H9 (cell line): ENCODE results near the gene R3HDM2. TPM values are rescaled to one million over a fixed set of nuclear protein-coding genes. Genes with fewer than 3 reads are reported as not detected.

Experiments
- DNase-seq: peaks from one replicate; pipeline ENCODE4 v3.0.0-alpha.2; 2017
- H2AFZ ChIP-seq: one replicate; pipeline ENCODE4 v1.6.1; 2013; ENCODE audit warnings: mild to moderate bottlenecking, low read length, control low read depth, moderate library complexity
- H2AK5ac ChIP-seq: 2 replicates; pipeline ENCODE4 v1.6.1; 2013; ENCODE audit warnings: low read length, control low read depth, mixed read lengths; ENCODE audit not compliant: insufficient read length
- H2BK120ac ChIP-seq: one replicate; pipeline ENCODE4 v1.6.1; 2013; ENCODE audit warnings: low read depth, mild to moderate bottlenecking, low read length, control low read depth, inconsistent platforms; ENCODE audit not compliant: poor library complexity, severe bottlenecking
- H2BK12ac ChIP-seq: 2 replicates; pipeline ENCODE4 v1.6.1; 2013; ENCODE audit warnings: low read length, control low read depth, mixed read lengths, low read depth; ENCODE audit not compliant: insufficient read length
- H2BK15ac ChIP-seq: 2 replicates; pipeline ENCODE4 v1.6.1; 2013; ENCODE audit warnings: low read depth, low read length, control low read depth
- H2BK20ac ChIP-seq: one replicate; pipeline ENCODE4 v1.6.1; 2013; ENCODE audit warnings: low read depth, mild to moderate bottlenecking, low read length, control low read depth, inconsistent platforms; ENCODE audit not compliant: poor library complexity, severe bottlenecking
- H2BK5ac ChIP-seq: 2 replicates; pipeline ENCODE4 v1.6.1; 2013; ENCODE audit warnings: low read length, control low read depth, mixed read lengths; ENCODE audit not compliant: insufficient read length
- H3K14ac ChIP-seq: 2 replicates; pipeline ENCODE4 v1.6.1; 2013; ENCODE audit warnings: low read length, control low read depth; ENCODE audit not compliant: insufficient read depth
- H3K18ac ChIP-seq: 2 replicates; pipeline ENCODE4 v1.6.1; 2013; ENCODE audit warnings: low read depth, mild to moderate bottlenecking, mixed read lengths, low read length, control low read depth; ENCODE audit not compliant: insufficient read length
- H3K23ac ChIP-seq: 2 replicates; pipeline ENCODE4 v1.6.1; 2013; ENCODE audit warnings: low read length, control low read depth, mixed read lengths, low read depth; ENCODE audit not compliant: insufficient read length
- H3K23me2 ChIP-seq: 2 replicates; pipeline ENCODE4 v1.6.1; 2013; ENCODE audit warnings: low read depth, mild to moderate bottlenecking, mixed read lengths, low read length, control low read depth; ENCODE audit not compliant: insufficient read length, poor library complexity, severe bottlenecking
- H3K27ac ChIP-seq: 2 replicates; pipeline ENCODE4 v1.5.1; 2013; ENCODE audit warnings: low read length, control low read depth, mixed read lengths, low read depth; ENCODE audit not compliant: insufficient read length
- H3K27me3 ChIP-seq: 2 replicates; pipeline ENCODE4 v1.6.1; 2013; ENCODE audit warnings: low read length, control low read depth, inconsistent platforms; ENCODE audit not compliant: insufficient read depth
- H3K4ac ChIP-seq: 2 replicates; pipeline ENCODE4 v1.6.1; 2013; ENCODE audit warnings: low read depth, mild to moderate bottlenecking, control low read depth, inconsistent platforms, low read length, moderate library complexity
- H3K4me1 ChIP-seq: 2 replicates; pipeline ENCODE4 v1.6.1; 2013; ENCODE audit warnings: low read length, control low read depth, inconsistent platforms; ENCODE audit not compliant: insufficient read depth
- H3K4me2 ChIP-seq: 2 replicates; pipeline ENCODE4 v1.6.1; 2013; ENCODE audit warnings: low read length, control low read depth, mixed read lengths; ENCODE audit not compliant: insufficient read length, insufficient read depth
- H3K56ac ChIP-seq: 2 replicates; pipeline ENCODE4 v1.6.1; 2013; ENCODE audit warnings: low read depth, mild to moderate bottlenecking, mixed read lengths, low read length, control low read depth; ENCODE audit not compliant: insufficient read length
- H3K79me1 ChIP-seq: 2 replicates; pipeline ENCODE4 v1.6.1; 2013; ENCODE audit warnings: low read depth, mild to moderate bottlenecking, moderate library complexity, low read length, control low read depth, inconsistent platforms; ENCODE audit not compliant: insufficient read depth, poor library complexity, severe bottlenecking
- H3K79me2 ChIP-seq: 2 replicates; pipeline ENCODE4 v1.6.1; 2013; ENCODE audit warnings: low read length, control low read depth, inconsistent platforms; ENCODE audit not compliant: insufficient read depth
- H3K9ac ChIP-seq: 2 replicates; pipeline ENCODE4 v1.6.1; 2013; ENCODE audit warnings: low read length, control low read depth, mixed read lengths; ENCODE audit not compliant: insufficient read length; ENCODE audit errors: extremely low read depth
- H3K9me3 ChIP-seq: one replicate; pipeline ENCODE4 v1.6.1; 2013; ENCODE audit warnings: low read depth, low read length, inconsistent platforms; ENCODE audit not compliant: control insufficient read depth
- H3T11ph ChIP-seq: one replicate; pipeline ENCODE4 v1.6.1; 2013; ENCODE audit warnings: mild to moderate bottlenecking, low read length, control low read depth, inconsistent platforms
- H4K20me1 ChIP-seq: one replicate; pipeline ENCODE4 v1.6.1; 2013; ENCODE audit not compliant: control insufficient read depth, insufficient read length, insufficient read depth
- H4K5ac ChIP-seq: 2 replicates; pipeline ENCODE4 v1.6.1; 2013; ENCODE audit warnings: low read depth, mild to moderate bottlenecking, mixed read lengths, low read length, control low read depth; ENCODE audit not compliant: insufficient read length
- H4K8ac ChIP-seq: replicated peaks from 2 replicates; pipeline ENCODE4 v1.6.1; 2013; ENCODE audit warnings: low read length, control low read depth, mixed read lengths, low read depth; ENCODE audit not compliant: insufficient read length
- H4K91ac ChIP-seq: 2 replicates; pipeline ENCODE4 v1.6.1; 2013; ENCODE audit warnings: low read depth, mild to moderate bottlenecking, moderate library complexity, mixed read lengths, low read length, control low read depth; ENCODE audit not compliant: insufficient read length
- H3K27ac Mint-ChIP-seq, 3 experiments: 2 replicates in 2 of 3; 3 replicates in 1 of 3; pipeline ENCODE4 v1.8.0; 2020 to 2021; ENCODE audit warnings: mixed read lengths in 3 of 3, mild to moderate bottlenecking in 1 of 3, moderate library complexity in 1 of 3
- H3K27me3 Mint-ChIP-seq: 2 replicates; pipeline ENCODE4 v1.8.0; 2021; ENCODE audit warnings: low read depth, mild to moderate bottlenecking, moderate library complexity, mixed read lengths
- H3K36me3 Mint-ChIP-seq, 3 experiments: 2 replicates in 2 of 3; 3 replicates in 1 of 3; pipeline ENCODE4 v1.8.0; 2020 to 2021; ENCODE audit warnings: low read depth in 3 of 3, mixed read lengths in 3 of 3; ENCODE audit not compliant: insufficient read depth in 1 of 3
- H3K4me1 Mint-ChIP-seq, 2 experiments: 2 replicates each; pipeline ENCODE4 v1.8.0; 2020; ENCODE audit warnings: mixed read lengths in 2 of 2
- H3K4me3 Mint-ChIP-seq, 2 experiments: 2 replicates in 1 of 2; 3 replicates in 1 of 2; pipeline ENCODE4 v1.8.0; 2020 to 2021; ENCODE audit warnings: mild to moderate bottlenecking in 2 of 2, mixed read lengths in 2 of 2, moderate library complexity in 1 of 2
- H3K9me3 Mint-ChIP-seq, 2 experiments: 2 replicates in 1 of 2; 3 replicates in 1 of 2; pipeline ENCODE4 v1.8.0; 2020; ENCODE audit warnings: mild to moderate bottlenecking in 2 of 2, mixed read lengths in 2 of 2, moderate library complexity in 1 of 2
- total RNA-seq: library from RNA; stranded (reverse); gene quantifications from 2 replicates; pipeline ENCODE4 v1.2.1, GENCODE V29; 2021
- TF ChIP-seq, protein P1 (sequence below): fragments of 200-600 bp; sonication (generic); conservative IDR thresholded peaks from 3 replicates; pipeline ENCODE4 v1.8.0; 2021; ENCODE audit warnings: antibody characterized with exemption, mild to moderate bottlenecking

R3HDM2 gene
- total RNA-seq, 1 experiment from 2014 or later, result 43.9 TPM

DNA sequence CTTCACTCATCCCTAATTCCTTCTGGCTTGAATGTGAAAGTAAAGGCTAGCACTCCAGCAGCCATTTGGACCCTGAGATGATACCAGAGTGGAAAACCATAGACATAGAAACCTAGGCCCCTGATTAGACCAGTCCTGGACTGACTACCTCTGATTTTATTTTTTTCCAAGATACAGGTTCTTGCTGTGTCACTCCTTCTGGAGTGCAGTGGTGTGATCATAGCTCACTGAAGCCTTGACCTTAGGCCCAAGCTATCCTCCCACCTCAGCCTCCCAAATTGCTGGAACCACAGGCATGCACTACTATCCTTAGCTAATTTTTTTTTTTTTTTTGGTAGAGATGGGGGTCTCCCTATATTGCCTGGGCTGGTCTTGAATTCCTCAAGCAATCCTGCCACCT, 105.4 kb downstream of the R3HDM2 start:
- H3T11ph ChIP-seq, result no peak overlapping the region
- Mint-ChIP-seq H3K9me3 (no peaks in the 10 kb centered on the region), H3K36me3 (peaks cover 0 to 4% (median 4%) of the 10 kb centered on the region in 3 experiments; a peak in 3 of 7 replicates), H3K4me1 (no peaks in the 10 kb centered on the region), H3K27ac (no peak overlapping the region; a peak in 1 of 7 replicates), H3K27me3 (no peaks in the 10 kb centered on the region), H3K4me3 (no peak overlapping the region)
- no peak overlapping the region for H4K5ac ChIP-seq
- TF ChIP-seq, protein P1, sequence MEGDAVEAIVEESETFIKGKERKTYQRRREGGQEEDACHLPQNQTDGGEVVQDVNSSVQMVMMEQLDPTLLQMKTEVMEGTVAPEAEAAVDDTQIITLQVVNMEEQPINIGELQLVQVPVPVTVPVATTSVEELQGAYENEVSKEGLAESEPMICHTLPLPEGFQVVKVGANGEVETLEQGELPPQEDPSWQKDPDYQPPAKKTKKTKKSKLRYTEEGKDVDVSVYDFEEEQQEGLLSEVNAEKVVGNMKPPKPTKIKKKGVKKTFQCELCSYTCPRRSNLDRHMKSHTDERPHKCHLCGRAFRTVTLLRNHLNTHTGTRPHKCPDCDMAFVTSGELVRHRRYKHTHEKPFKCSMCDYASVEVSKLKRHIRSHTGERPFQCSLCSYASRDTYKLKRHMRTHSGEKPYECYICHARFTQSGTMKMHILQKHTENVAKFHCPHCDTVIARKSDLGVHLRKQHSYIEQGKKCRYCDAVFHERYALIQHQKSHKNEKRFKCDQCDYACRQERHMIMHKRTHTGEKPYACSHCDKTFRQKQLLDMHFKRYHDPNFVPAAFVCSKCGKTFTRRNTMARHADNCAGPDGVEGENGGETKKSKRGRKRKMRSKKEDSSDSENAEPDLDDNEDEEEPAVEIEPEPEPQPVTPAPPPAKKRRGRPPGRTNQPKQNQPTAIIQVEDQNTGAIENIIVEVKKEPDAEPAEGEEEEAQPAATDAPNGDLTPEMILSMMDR, result no peak
- H3K4me2 ChIP-seq, result no peak overlapping the region
- H3K79me2 ChIP-seq, result no peaks in the 10 kb centered on the region
- no peaks in the 10 kb centered on the region for H4K20me1 ChIP-seq
- DNase-seq, result no peak
- no peak overlapping the region for H4K8ac ChIP-seq
- no peaks in the 10 kb centered on the region for H3K79me1 ChIP-seq
- H3K27ac ChIP-seq, result no peak overlapping the region
- H2BK15ac ChIP-seq, result no peak overlapping the region
- no peak overlapping the region for H2BK120ac ChIP-seq
- no peak overlapping the region for H2BK20ac ChIP-seq
- no peak overlapping the region for H2AFZ ChIP-seq
- no peak overlapping the region for H3K14ac ChIP-seq
- no peaks in the 10 kb centered on the region for H3K23me2 ChIP-seq
- H2BK12ac ChIP-seq, result no peak overlapping the region
- no peaks in the 10 kb centered on the region; the same call in 1 of the 2 replicates for H3K4me1 ChIP-seq
- H2BK5ac ChIP-seq, result no peak overlapping the region
- no peak overlapping the region for H3K9ac ChIP-seq
- H4K91ac ChIP-seq, result no peak overlapping the region
- H3K56ac ChIP-seq, result no peak overlapping the region
- H3K4ac ChIP-seq, result no peak overlapping the region
- no peak overlapping the region for H3K23ac ChIP-seq
- no peaks in the 10 kb centered on the region for H3K9me3 ChIP-seq
- H3K27me3 ChIP-seq, result no peaks in the 10 kb centered on the region
- H2AK5ac ChIP-seq, result no peak overlapping the region
- no peak overlapping the region for H3K18ac ChIP-seq
